HG02870 (cell line): ENCODE data around the gene UCP2.
A peak's percentile ranks its signal among the peaks of the same experiment; 100 is the strongest.

Source experiments
- ATAC-seq: cut with Tn5 transposase; IDR thresholded peaks from one replicate; pipeline ENCODE4 v1.9.1; 2021; ENCODE audit warnings: mild to moderate bottlenecking, moderate library complexity; ENCODE audit not compliant: unreplicated experiment

Gene UCP2

GRCh38 chr11:73972620-73973449, 9.8 kb downstream of the UCP2 start:
- no peak for ATAC-seq

GRCh38 chr11:73972187-73972586, 10.5 kb downstream of the UCP2 start:
- ATAC-seq = no peak

GRCh38 chr11:73971175-73971719, 11.4 kb downstream of the UCP2 start:
- ATAC-seq = no peak

GRCh38 chr11:73969991-73970800, 12.4 kb downstream of the UCP2 start:
- ATAC-seq = no peak

GRCh38 chr11:73969091-73969490, 13.6 kb downstream of the UCP2 start:
- ATAC-seq = no peak

- ATAC-seq = no peak
These were observed 14.2 kb downstream of the UCP2 start for GRCh38 chr11:73968356-73968966.

GRCh38 chr11:73965764-73966121, 16.9 kb downstream of the UCP2 start:
- no peak for ATAC-seq

- ATAC-seq = no peak
These were observed 17.4 kb downstream of the UCP2 start for GRCh38 chr11:73965076-73965763.

GRCh38 chr11:73963861-73964260, 18.8 kb downstream of the UCP2 start:
- ATAC-seq = no peak

GRCh38 chr11:73962101-73962705, 20.4 kb downstream of the UCP2 start:
- no peak for ATAC-seq

- no peak for ATAC-seq
These were observed 21.3 kb downstream of the UCP2 start for GRCh38 chr11:73961321-73961720.

GRCh38 chr11:73958521-73959141, 24.0 kb downstream of the UCP2 start:
- ATAC-seq = no peak

GRCh38 chr11:73957654-73958361, 24.8 kb downstream of the UCP2 start:
- no peak for ATAC-seq

GRCh38 chr11:73956876-73957653, 25.6 kb downstream of the UCP2 start:
- no peak for ATAC-seq

- ATAC-seq = no peak
These were observed 30.8 kb downstream of the UCP2 start for GRCh38 chr11:73951797-73952196.

- peak; percentile 78 for ATAC-seq
These were observed 31.6 kb downstream of the UCP2 start, which contains the start of gene DNAJB13 for GRCh38 chr11:73950869-73951710. TSS of gene DNAJB13 (plus strand) at chr11:73951026. CDS start at chr11:73951070, 44 bp downstream.

- no peak for ATAC-seq
These were observed 32.7 kb downstream of the UCP2 start for GRCh38 chr11:73949912-73950311.

- ATAC-seq = no peak
These were observed 33.4 kb downstream of the UCP2 start for GRCh38 chr11:73949246-73949645.
